RWPE2 (cell line): ENCODE data around the gene RBP5.

Experiments used
- ATAC-seq: fragments of 200-7000 bp; cut with Tn5 transposase; 3 replicates; pipeline ENCODE4 v1.9.1; 2021; ENCODE audit warnings: low read depth
- DNase-seq: peaks from one replicate; pipeline ENCODE4 v3.0.0-alpha.2; 2020; ENCODE audit warnings: low spot score
- H3K27ac ChIP-seq: fragments of 450-650 bp; 2 replicates; pipeline ENCODE4 v1.5.1; 2017; ENCODE audit warnings: mild to moderate bottlenecking; ENCODE audit not compliant: poor library complexity, severe bottlenecking
- H3K27me3 ChIP-seq: fragments of 250-450 bp; sonication (Bioruptor Pico); 2 replicates; pipeline ENCODE4 v1.5.1; 2021; ENCODE audit warnings: mild to moderate bottlenecking, moderate library complexity; ENCODE audit not compliant: insufficient read depth, poor library complexity, severe bottlenecking
- H3K36me3 ChIP-seq: fragments of 250-450 bp; sonication (Bioruptor Pico); 2 replicates; pipeline ENCODE4 v1.5.1; 2020; ENCODE audit warnings: low read depth, mild to moderate bottlenecking, moderate library complexity
- H3K4me1 ChIP-seq: fragments of 250-450 bp; sonication (Bioruptor Pico); 2 replicates; pipeline ENCODE4 v1.5.1; 2021; ENCODE audit warnings: mild to moderate bottlenecking, moderate library complexity; ENCODE audit not compliant: insufficient read depth, poor library complexity, severe bottlenecking
- H3K4me3 ChIP-seq: fragments of 250-450 bp; sonication (Bioruptor Pico); 2 replicates; pipeline ENCODE4 v1.5.1; 2021; ENCODE audit warnings: mild to moderate bottlenecking, moderate library complexity; ENCODE audit not compliant: severe bottlenecking
- H3K9me3 ChIP-seq: fragments of 250-450 bp; sonication (Bioruptor Pico); 2 replicates; pipeline ENCODE4 v1.5.1; 2021; ENCODE audit warnings: mild to moderate bottlenecking, moderate library complexity; ENCODE audit not compliant: severe bottlenecking
- TF ChIP-seq, protein P1 (sequence below): fragments of 450-650 bp; IDR thresholded peaks from one replicate; pipeline ENCODE4 v1.5.1; 2017; ENCODE audit warnings: mild to moderate bottlenecking, moderate library complexity; ENCODE audit not compliant: poor library complexity, severe bottlenecking

Gene RBP5

DNA sequence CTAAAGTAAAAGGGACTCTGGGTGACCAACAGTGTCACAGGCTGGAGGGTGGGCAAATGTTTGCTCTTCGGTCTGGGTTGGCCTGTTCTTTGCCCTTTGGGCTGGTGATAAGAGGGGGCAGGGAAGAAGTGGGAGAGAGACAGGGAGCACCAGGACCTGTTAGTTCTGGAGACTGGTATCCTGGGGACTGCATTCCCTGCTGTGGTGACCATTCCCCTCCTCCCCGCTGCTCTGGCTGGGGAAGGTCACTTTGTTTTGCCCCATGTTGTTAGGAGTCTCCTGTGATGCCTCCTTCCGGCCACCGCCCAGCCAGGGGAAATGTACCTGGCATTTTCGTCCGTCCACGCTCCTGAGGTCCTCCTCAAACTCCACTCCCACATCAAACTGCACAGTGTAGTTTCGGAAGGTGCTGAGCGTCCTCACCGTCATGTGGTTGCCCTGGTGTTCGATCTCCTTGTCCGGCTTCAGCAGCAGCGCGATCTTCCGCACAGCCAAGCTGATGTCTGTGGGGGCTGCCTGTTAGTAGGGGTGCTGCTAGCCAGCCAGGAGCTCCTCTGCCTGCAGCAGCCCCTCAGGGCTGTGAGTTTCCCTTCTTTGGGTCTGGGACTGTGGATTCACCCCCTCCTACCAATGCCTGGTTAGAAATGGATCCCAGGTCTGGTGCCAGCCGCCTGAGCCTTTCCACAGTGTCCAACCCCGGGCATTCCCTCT lies 618 bp downstream of the RBP5 start:
- no peaks in the 10 kb centered on the region for H3K27me3 ChIP-seq
- no peak for DNase-seq
- TF ChIP-seq, protein P1, sequence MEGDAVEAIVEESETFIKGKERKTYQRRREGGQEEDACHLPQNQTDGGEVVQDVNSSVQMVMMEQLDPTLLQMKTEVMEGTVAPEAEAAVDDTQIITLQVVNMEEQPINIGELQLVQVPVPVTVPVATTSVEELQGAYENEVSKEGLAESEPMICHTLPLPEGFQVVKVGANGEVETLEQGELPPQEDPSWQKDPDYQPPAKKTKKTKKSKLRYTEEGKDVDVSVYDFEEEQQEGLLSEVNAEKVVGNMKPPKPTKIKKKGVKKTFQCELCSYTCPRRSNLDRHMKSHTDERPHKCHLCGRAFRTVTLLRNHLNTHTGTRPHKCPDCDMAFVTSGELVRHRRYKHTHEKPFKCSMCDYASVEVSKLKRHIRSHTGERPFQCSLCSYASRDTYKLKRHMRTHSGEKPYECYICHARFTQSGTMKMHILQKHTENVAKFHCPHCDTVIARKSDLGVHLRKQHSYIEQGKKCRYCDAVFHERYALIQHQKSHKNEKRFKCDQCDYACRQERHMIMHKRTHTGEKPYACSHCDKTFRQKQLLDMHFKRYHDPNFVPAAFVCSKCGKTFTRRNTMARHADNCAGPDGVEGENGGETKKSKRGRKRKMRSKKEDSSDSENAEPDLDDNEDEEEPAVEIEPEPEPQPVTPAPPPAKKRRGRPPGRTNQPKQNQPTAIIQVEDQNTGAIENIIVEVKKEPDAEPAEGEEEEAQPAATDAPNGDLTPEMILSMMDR, result no peak
- H3K36me3 ChIP-seq, result no peaks in the 10 kb centered on the region
- H3K4me1 ChIP-seq, result no peaks in the 10 kb centered on the region
- no peak for ATAC-seq
- H3K27ac ChIP-seq, result no peak overlapping the region
- H3K9me3 ChIP-seq, result no peaks in the 10 kb centered on the region
- no peak overlapping the region for H3K4me3 ChIP-seq

DNA sequence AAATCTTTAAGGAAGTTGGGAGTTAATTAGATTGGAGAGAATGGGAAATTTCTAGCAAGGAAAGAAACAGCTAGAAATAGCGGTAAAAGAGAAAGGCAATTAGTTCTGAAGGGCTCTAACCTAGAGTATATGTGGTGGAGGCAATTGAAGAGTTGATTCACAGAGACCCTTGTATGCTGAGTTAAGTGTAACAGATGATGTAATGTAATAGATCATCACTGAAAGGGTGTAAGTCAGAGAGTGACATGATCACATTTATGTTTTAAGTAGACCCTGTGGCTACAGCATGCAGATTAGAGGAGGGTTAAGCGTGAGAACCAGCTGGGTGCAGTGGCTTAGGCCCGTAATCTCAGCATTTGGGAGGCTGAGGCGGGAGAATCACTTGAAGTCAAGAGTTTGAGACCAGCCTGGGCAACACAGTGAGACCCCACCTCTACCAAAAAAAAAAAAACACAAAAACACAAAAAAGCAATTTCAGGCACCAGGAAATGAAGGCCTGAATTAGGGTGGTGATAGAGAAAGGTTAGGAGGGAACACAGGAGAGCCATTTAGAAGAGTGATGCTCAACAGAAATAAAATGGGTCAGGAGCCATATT lies 3.0 kb downstream of the RBP5 start:
- Histone ChIP-seq H3K36me3 (no peaks in the 10 kb centered on the region), H3K4me1 (no peaks in the 10 kb centered on the region), H3K9me3 (no peaks in the 10 kb centered on the region), H3K27ac (no peak overlapping the region), H3K27me3 (no peaks in the 10 kb centered on the region), H3K4me3 (no peak overlapping the region)
- DNase-seq (no peak), ATAC-seq (no peak)
- TF ChIP-seq, protein P1, result no peak

DNA sequence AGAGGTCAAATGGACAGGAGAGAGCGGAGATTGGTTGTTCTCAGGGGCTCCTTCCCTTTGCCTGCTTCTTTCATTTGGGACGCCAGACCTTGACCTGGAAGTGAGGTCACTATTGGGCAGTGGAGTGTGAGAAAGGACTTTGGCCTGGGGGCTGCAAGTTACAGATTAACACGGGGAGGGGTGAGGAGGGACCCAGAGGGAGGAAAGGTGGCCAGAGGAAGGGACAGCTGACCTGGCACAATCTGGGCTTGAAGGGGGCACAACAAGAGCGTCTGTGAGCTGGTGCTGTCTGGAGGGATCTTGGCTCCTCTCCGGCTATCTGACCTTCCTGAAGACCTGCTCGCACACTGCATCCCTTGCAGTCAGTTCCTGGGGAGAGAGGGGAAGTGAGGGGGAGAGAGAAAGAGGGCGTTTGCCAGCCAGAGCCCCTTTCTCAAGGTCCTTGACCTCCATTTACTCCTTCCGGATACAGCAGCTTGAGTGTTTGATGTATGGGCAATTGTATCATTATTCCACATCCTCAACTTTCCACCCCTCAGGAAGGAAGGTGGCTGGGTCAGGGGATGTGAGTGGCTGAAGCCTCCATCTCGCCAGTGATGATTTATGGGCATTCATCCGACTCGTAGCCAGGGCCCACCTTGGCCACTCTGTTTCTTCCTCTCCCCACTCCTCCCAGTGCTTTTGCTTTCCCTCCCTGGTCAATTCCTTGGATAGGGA lies 4.7 kb downstream of the RBP5 start:
- DNase-seq (no peak), ATAC-seq (no peak)
- Histone ChIP-seq H3K36me3 (no peaks in the 10 kb centered on the region), H3K27ac (no peak overlapping the region), H3K4me3 (no peak overlapping the region), H3K4me1 (no peaks in the 10 kb centered on the region), H3K27me3 (no peaks in the 10 kb centered on the region), H3K9me3 (no peaks in the 10 kb centered on the region)
- TF ChIP-seq, protein P1, result no peak

DNA sequence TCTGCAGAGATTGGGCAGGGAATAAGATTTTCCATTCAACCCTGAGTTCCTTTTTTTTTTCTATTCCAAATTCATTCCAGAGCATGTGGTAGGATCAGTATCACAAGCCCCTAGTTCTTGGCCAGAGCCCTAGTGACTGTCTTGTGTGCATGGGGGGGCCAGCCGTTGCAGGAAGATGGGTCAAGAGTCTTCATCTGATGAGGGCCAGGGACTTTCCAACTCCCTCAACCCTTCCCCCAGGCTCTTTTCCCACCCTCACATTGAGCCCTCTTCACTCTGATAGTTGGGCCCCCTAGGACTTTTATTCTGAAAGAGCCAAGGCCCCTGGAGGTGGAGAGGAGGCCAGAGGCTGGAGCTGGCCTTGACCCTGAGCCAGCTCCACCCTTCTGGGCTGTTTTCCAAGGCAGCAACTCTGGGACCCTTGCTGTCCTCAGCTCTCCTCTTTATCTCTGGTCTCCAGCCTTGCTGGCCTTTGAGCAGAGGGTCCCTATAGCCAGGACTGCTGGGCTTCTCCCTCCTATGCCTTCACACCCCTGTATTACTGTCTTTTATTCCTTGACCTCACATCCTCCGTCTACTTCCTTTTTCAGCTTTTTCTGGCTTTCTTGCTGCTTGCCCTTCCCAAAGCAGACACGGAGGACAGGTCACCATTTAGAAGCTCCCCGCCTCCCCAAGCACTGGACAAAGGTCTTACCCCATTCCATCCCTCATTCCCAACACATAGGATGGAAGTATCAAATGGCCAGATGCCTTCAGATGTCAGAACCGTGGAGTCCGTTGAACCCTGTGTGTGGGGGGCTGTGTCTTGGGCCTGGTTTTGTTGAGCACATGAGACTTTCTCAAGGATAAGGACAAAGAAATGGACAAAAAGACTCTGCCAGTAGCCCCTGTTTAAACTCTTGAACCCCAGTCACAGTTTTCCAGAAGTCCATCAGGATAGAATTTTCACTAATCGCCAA lies 5.6 kb downstream of the RBP5 start:
- Histone ChIP-seq H3K9me3 (no peaks in the 10 kb centered on the region), H3K27me3 (no peaks in the 10 kb centered on the region), H3K4me1 (no peaks in the 10 kb centered on the region), H3K4me3 (no peak overlapping the region), H3K27ac (no peak overlapping the region), H3K36me3 (no peaks in the 10 kb centered on the region)
- no peak for ATAC-seq
- no peak for DNase-seq
- TF ChIP-seq, protein P1, result no peak
